PC-9 (cell line): Measurements from ENCODE around the gene AEBP1. TPM values are rescaled to one million over a fixed set of nuclear protein-coding genes. Genes with fewer than 3 reads are reported as not detected.

Experiments used
- BruUV-seq: library from RNA; stranded (reverse); fragments of 400-500 nt; replicated peaks from 2 replicates; lab custom pipeline; 2021; lab: Mats Ljungman, UMichigan
- CTCF ChIA-PET: fragments of 300-600 bp; sonication (Branson Sonifier 250); formaldehyde crosslinking; loops from one replicate; lab custom pipeline; 2022; ENCODE audit warnings: antibody characterized with exemption; lab: Charles Lee
- POLR2A ChIA-PET: fragments of 300-600 bp; sonication (Branson Sonifier 250); formaldehyde crosslinking; loops from one replicate; lab custom pipeline; 2022; ENCODE audit warnings: antibody characterized with exemption; ENCODE audit not compliant: unreplicated experiment; lab: Charles Lee
- DNase-seq, 2 experiments: peaks; one replicate each; pipeline versions ENCODE4 v3.0.0 to v3.0.0-alpha.2; 2015 to 2022; ENCODE audit warnings: mixed read lengths in 1 of 2
- H2AFZ ChIP-seq: fragments of 200-600 bp; sonication (generic); 2 replicates; pipeline ENCODE4 v1.8.1; 2017; ENCODE audit warnings: antibody characterized with exemption
- H3F3A ChIP-seq: fragments of 200-600 bp; sonication (generic); 2 replicates; pipeline ENCODE4 v1.8.1; 2017; ENCODE audit warnings: antibody characterized with exemption, mild to moderate bottlenecking, low read depth; ENCODE audit not compliant: insufficient read depth
- H3K27ac ChIP-seq: fragments of 200-600 bp; sonication (generic); 2 replicates; pipeline ENCODE4 v1.6.1; 2016; ENCODE audit warnings: mixed run types
- H3K27me3 ChIP-seq: fragments of 200-600 bp; sonication (generic); 2 replicates; pipeline ENCODE4 v1.6.1; 2016; ENCODE audit warnings: low read depth, mixed run types; ENCODE audit not compliant: insufficient read depth
- H3K36me3 ChIP-seq: fragments of 200-600 bp; sonication (generic); 2 replicates; pipeline ENCODE4 v1.6.1; 2016; ENCODE audit warnings: low read depth, mixed run types
- H3K4me1 ChIP-seq: fragments of 200-600 bp; sonication (generic); replicated peaks from 2 replicates; pipeline ENCODE4 v1.6.1; 2016; ENCODE audit warnings: mixed run types; ENCODE audit not compliant: insufficient read depth
- H3K4me2 ChIP-seq: fragments of 200-600 bp; sonication (generic); 2 replicates; pipeline ENCODE4 v1.6.1; 2017; ENCODE audit warnings: mixed run types
- H3K4me3 ChIP-seq: fragments of 200-600 bp; sonication (generic); 2 replicates; pipeline ENCODE4 v1.6.1; 2016; ENCODE audit warnings: mixed run types
- H3K79me2 ChIP-seq: fragments of 200-600 bp; sonication (generic); 2 replicates; pipeline ENCODE4 v1.6.1; 2017; ENCODE audit warnings: low read depth, mixed run types
- H3K9me2 ChIP-seq: fragments of 200-600 bp; sonication (generic); 2 replicates; pipeline ENCODE4 v1.8.1; 2017; ENCODE audit warnings: mild to moderate bottlenecking; ENCODE audit not compliant: insufficient read depth
- H3K9me3 ChIP-seq: fragments of 200-600 bp; sonication (generic); 2 replicates; pipeline ENCODE4 v1.8.1; 2016; ENCODE audit warnings: low read depth; ENCODE audit not compliant: insufficient read depth
- H4K20me1 ChIP-seq: fragments of 200-600 bp; sonication (generic); 2 replicates; pipeline ENCODE4 v1.8.1; 2017; ENCODE audit not compliant: insufficient read depth
- CTCF ChIP-seq: fragments of 200-600 bp; sonication (generic); conservative IDR thresholded peaks from 2 replicates; pipeline ENCODE4 v1.6.1; 2017; ENCODE audit warnings: mixed run types, antibody characterized with exemption, mild to moderate bottlenecking, moderate library complexity
- EZH2 ChIP-seq: fragments of 200-600 bp; sonication (generic); IDR thresholded peaks from 2 replicates; pipeline ENCODE4 v1.8.0; 2017; ENCODE audit warnings: antibody characterized with exemption, low read depth
- intact Hi-C: fragments of 100-400 bp; cut with micrococcal nuclease; formaldehyde crosslinking; loops from one replicate; pipeline ENCODE4 v1.10.0; 2022; ENCODE audit not compliant: unreplicated experiment
- total RNA-seq: library from RNA; stranded (reverse); gene quantifications from 2 replicates; pipeline ENCODE4 v1.2.3, GENCODE V29; 2021

Gene AEBP1
- total RNA-seq, 1 experiment from 2014 or later, result 0.33 TPM

GRCh38 chr7:44148166-44148565 is 44.0 kb downstream of the AEBP1 start:
- CTCF ChIA-PET, result interaction anchor here (0.6 kb wide), 1 partner anchor 53 kb away, joined by 3 read pairs; the partner anchor contains the start of gene YKT6
- intact Hi-C loops, result no loop called here
- peaks cover 14% of the 10 kb centered on the region for H3K4me1 ChIP-seq
- no peaks in the 10 kb centered on the region for H3K9me3 ChIP-seq
- no peak overlapping the region for H3K4me3 ChIP-seq
- H3K79me2 ChIP-seq, result no peaks in the 10 kb centered on the region
- H2AFZ ChIP-seq, result no peak overlapping the region
- H3K27me3 ChIP-seq, result no peaks in the 10 kb centered on the region
- no peak for DNase-seq
- TF ChIP-seq CTCF, result no peak
- no peak for TF ChIP-seq EZH2
- H3K36me3 ChIP-seq, result no peaks in the 10 kb centered on the region
- H3K4me2 ChIP-seq, result no peak overlapping the region
- no TSS peak for BruUV-seq
- no peaks in the 10 kb centered on the region for H3K9me2 ChIP-seq
- POLR2A ChIA-PET, result no interaction called here
- H3K27ac ChIP-seq, result no peak overlapping the region
- no peaks in the 10 kb centered on the region for H4K20me1 ChIP-seq
- H3F3A ChIP-seq, result peaks cover 4% of the 10 kb centered on the region; the same call in 1 of the 2 replicates

- no peak overlapping the region for H3K4me3 ChIP-seq
- TF ChIP-seq CTCF (no peak), EZH2 (no peak)
- H3K4me2 ChIP-seq, result no peak overlapping the region
- no peaks in the 10 kb centered on the region for H3K9me2 ChIP-seq
- BruUV-seq, result no TSS peak
- H3K79me2 ChIP-seq, result no peaks in the 10 kb centered on the region
- H3K4me1 ChIP-seq, result peaks cover 14% of the 10 kb centered on the region
- POLR2A ChIA-PET, result no interaction called here
- H4K20me1 ChIP-seq, result no peaks in the 10 kb centered on the region
- no peaks in the 10 kb centered on the region for H3K36me3 ChIP-seq
- no peak overlapping the region for H2AFZ ChIP-seq
- no peaks in the 10 kb centered on the region for H3K9me3 ChIP-seq
- CTCF ChIA-PET, result no interaction called here
- intact Hi-C loops, result no loop called here
- no peak overlapping the region for H3K27ac ChIP-seq
- H3F3A ChIP-seq, result no peaks in the 10 kb centered on the region
- H3K27me3 ChIP-seq, result no peaks in the 10 kb centered on the region
- DNase-seq, result no peak
Observed at GRCh38 chr7:44148961-44149536, 44.9 kb downstream of the AEBP1 start.

GRCh38 chr7:44149571-44150465 is 45.7 kb downstream of the AEBP1 start:
- CTCF ChIA-PET, result interaction anchor here (0.5 to 1.3 kb wide), 2 partner anchors 19 to 68 kb away, joined by 3 read pairs; no protein-coding TSS in a partner anchor
- Histone ChIP-seq H3K36me3 (no peaks in the 10 kb centered on the region), H3K9me2 (no peaks in the 10 kb centered on the region), H2AFZ (no peak overlapping the region), H4K20me1 (no peaks in the 10 kb centered on the region), H3K27ac (no peak overlapping the region), H3F3A (no peaks in the 10 kb centered on the region), H3K4me1 (peaks cover 14% of the 10 kb centered on the region), H3K27me3 (no peaks in the 10 kb centered on the region), H3K4me2 (peak overlapping the region; percentile 34), H3K9me3 (no peaks in the 10 kb centered on the region), H3K79me2 (no peaks in the 10 kb centered on the region), H3K4me3 (no peak overlapping the region)
- TF ChIP-seq CTCF, result no peak
- TF ChIP-seq EZH2, result no peak
- BruUV-seq, result no TSS peak
- POLR2A ChIA-PET, result interaction anchor here (0.7 kb wide), 1 partner anchor 409 kb away, joined by 6 read pairs; no protein-coding TSS in a partner anchor
- intact Hi-C loops, result no loop called here
- no peak for DNase-seq
